UCSD-AML1 (cell line): Measurements from ENCODE around the gene LGALSL.
"Not testable (repeated sequence)": the region's sequence is repeated elsewhere in the genome, so short reads cannot be mapped to it uniquely, and the experiment has no call there.

Source experiments
- DNase-seq: peaks from one replicate; lab custom pipeline; 2025; ENCODE audit not compliant: unreplicated experiment; lab: John Stamatoyannopoulos, UW

LGALSL gene

DNA sequence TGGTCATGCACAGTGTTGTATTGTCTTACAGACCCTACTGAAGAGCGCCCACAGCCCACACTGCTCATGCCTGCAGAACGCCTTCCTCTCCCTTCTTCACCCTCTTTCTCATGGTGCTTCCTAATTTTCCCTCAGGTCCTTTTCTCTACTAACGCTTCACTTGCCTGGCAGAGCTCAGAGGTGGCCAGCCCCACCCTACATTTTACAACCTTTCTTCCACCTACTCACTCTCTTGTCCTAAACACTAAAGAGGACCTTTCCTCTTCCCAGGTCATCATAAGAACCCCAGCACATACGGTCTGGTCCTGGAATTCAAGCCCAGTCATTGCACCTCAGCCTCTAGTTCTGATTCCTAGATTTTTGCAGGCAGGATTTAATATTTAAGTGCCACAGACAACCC, 11.7 kb upstream of the LGALSL start:
- DNase-seq, result no peak

DNA sequence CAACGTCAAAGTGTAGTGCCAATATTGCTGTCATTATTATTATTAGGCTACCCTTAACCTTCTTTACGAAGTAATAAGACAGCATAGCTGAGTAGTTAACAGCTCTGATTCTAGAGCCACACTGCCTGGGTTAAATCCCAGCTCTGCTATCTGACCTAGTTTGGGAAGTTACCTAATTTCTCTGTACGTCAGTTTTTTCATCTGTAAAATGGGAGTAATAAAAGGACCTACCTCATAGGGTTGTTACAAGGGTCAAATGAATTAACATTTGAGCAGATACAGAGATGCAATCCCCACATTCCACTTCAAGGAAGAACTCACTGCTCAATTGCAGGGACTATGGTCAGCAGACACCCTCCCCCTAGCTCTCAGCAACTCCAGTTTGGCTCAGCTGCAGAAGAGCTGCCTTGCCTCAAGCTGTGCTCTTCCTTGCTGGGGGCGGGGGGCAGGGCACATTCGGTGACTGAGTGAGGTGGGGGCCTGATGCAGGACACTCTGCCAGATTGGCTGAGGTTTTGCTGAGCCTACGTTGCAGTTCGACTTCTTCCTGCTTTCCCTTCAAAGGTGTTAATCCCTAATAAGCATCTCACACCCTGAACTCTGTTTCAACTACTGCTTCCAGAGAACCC, 11.0 kb upstream of the LGALSL start:
- no peak for DNase-seq

DNA sequence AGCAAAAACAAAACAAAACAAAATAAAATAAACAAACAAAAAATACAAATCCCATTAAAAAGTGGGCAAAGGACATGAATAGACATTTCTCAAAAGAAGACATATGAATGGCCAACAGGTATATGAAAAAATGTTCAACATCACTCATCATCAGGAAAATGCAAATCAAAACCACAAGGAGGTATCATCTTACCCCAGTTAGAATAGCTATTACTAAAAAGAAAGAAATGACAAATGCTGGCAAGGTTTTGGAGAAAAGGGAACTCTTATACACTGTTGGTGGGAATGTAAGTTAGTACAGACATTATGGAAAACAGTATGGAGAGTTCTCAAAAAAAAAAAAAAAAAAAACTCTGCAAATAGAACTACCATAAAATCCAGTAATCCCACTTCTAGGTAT, 8.0 kb upstream of the LGALSL start:
- DNase-seq, result not testable (repeated sequence)

- DNase-seq, result no peak
These were observed 6.5 kb upstream of the LGALSL start for GRCh38 chr2:64447317-64448040.

DNA sequence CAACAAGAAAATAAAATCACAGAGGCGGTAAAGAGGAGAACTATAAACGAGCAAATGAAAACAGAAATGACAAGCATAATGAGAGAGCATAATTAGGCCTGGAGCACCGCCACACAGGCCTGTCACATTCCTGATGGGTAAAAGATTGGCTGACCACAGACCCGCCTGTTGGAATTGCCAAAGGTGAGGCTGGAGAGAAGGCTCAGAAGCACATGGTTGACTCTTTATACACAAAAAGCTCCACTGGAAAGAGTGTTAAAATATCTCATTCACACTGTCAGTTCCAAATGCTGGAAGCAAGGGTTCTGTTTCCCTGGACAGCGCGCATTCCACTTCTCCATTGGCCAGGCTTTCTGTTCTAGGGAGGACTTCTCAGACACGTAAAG, 5.9 kb upstream of the LGALSL start:
- no peak for DNase-seq

GRCh38 chr2:64451051-64451450, 2.9 kb upstream of the LGALSL start:
- no peak for DNase-seq

DNA sequence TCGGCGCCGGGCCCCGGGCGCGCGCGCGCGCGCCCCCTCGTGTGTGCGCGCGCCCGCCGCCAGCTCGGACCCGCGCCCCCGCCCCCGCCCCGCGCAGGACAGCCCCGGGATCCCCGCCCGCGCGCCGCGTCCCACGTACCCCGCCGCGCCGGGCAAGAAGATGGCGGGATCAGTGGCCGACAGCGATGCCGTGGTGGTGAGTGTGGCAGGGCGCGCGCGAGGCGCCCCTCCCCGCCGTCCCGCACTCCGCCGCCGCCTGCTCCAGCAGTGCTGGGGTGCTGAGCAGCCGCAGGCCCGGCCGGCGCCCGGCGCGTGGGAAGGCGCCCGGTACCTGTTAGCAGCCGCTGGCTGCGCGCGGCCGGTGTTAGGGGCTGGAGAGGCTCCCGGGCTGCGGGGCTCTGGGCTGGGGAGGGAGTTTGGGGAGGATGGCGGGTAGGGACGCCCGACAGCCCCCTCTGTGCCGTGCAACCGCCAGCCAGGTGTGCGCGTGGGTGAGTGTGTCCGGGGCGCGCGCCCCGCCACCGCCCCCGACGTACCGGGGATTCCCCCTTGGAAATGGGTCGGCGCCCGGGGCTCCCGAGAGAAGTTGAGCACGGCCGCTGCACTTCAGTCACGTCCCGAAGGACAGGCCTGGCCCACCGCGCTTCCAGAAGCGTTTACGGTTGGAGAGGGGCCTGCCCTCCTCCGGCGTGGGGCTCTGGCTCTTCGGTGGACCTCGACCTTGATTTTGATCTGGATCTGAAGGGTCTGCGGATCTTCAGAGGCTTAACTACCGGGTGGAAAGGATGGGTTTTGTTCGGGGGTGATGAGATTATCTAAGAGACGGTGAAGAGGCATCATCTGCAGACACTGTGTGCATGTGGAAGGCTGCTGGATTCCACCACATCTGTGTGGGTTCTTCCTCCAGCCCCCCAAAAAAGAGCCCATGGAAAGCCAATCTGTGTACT, 697 bp downstream of the LGALSL start:
- DNase-seq, result peak; percentile 59

DNA sequence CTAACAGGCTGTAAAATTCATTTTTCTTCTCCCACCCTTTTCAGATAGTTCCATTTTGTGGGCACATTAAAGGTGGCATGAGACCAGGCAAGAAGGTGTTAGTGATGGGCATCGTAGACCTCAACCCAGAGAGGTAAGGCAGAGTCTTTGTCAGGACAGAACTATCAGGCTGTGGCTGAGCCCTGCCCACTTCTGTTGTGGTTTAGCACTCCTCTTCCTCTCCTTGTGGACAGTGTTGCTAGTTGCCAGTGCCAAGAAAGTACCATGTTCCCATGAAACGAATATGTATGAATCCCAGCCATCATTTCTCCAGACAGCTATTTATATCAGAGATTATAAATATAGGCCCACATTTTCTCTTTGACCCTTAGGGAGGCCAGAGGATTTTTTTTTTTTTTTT, 1.6 kb downstream of the LGALSL start:
- no peak for DNase-seq

- DNase-seq, result no peak
These were observed 2.3 kb downstream of the LGALSL start for GRCh38 chr2:64456293-64456692.

DNA sequence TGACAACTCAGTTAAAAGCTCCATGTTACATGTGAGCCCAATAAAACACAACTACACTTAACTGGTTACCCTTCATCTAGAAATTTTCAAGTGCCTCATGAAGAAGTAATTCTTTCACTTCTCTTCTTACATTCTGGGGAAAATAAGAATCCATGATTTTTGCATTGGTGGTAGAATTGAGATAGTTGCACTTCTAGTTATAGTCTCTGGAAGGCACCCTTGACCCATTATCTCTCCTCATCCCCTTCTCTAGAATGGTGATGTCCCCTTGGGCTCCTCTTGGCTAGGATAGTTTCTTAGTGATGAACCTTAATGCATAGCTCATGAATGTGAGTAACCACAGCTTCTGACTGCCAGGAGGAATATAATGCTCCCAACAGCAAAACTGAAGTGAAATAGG, 3.6 kb downstream of the LGALSL start:
- DNase-seq, result no peak

GRCh38 chr2:64459575-64459974, 5.6 kb downstream of the LGALSL start:
- DNase-seq, result no peak

DNA sequence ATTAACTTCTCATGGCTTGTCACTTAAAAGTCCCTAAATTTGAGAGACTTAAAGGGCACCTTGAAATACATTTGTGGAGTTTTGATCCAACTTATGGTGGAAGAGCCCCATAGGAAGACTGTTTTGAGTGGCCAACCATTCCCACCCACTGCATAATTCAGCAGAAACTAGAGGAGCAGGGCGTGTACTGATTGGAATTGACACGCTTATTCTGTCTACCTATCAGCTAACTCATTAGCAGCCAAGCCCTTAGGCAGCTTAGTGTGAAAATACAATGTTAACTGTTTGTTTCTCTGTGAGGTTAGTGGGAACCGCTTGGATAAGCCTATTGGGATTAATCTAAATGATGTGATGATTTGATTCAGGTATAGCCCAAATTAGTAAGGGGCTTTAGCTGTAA, 6.4 kb downstream of the LGALSL start:
- no peak for DNase-seq

GRCh38 chr2:64461271-64462058, 7.5 kb downstream of the LGALSL start:
- no peak for DNase-seq

DNA sequence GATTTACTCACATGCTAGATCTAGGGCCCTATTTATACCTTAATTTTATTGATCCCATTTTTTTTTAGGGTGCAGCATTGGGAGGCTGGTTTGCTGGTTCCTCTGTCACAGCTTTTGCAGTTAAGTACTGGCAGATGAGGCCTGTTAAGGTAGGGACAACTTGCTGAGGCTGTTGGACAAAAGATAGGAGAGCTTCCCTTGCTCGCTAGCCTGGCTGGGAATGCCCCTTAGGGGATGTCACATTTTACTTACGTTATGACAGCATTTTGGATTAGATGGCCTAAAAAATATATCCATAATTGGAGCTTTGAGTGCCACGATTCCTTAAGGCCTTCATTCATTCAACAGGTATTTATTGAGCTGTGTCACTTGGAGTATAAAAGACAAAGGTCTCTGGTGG, 8.2 kb downstream of the LGALSL start:
- no peak for DNase-seq

- no peak for DNase-seq
These were observed 9.2 kb downstream of the LGALSL start for GRCh38 chr2:64462940-64463700.

DNA sequence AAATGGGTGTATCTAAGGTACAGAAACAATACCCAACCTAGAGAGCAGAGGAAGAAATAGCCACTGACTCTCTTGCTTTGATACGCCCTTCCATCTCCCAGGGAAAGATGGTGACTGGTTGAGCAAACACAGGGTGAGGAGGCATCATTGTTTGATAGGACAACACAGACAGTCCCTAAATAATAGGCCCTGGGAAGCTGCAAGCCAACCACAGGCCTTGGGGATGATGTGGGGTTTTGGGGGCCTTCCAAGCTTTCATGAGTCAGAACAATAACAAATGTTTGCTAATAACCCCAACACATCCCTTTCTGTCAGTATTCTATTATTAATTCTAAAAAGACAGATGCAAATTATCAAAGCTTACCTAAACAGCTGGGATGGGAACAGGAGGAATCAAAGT, 9.8 kb downstream of the LGALSL start:
- no peak for DNase-seq

DNA sequence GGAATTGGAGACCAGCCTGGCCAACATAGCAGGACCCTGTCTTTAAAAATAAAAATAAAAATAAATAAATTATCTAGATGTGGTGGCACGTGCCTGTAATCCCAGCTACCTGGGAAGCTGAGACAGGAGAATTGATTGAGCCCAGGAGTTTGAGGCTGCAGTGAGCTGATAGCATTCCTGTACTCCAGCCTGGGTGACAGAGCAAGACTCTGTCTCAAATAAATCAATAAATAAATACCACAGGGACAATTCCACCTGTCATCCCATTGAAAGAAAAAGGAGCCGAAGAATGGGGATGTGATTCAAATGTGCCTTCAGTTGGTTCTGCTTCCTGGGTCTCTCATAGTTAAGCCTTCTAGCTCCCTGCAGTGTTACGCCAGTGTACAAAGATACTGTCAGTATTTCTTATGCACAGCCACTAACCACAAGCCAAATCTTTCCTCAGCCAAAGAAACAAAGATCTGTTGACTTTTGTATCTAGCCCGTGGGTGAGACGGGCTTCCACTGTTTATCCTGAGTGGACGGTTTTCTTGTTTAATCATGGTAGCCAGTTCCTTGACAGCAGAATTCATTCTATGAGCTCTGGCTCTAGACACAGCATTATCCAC, 12.6 kb downstream of the LGALSL start:
- no peak for DNase-seq

GRCh38 chr2:64467096-64467843, 13.3 kb downstream of the LGALSL start:
- DNase-seq, result peak; percentile 68

GRCh38 chr2:64469261-64469660, 15.3 kb downstream of the LGALSL start:
- no peak for DNase-seq
